Fibroblast of lung (primary cell): ENCODE measurements around the gene SYT17. TPM values are rescaled to one million over a fixed set of nuclear protein-coding genes. Genes with fewer than 3 reads are reported as not detected.

Experiments
- DNase-seq, 2 donors: peaks; one replicate each; pipeline versions ENCODE4 v3.0.0 to v3.0.0-alpha.2; 2010; ENCODE audit warnings: low read depth in 2 of 2
- H2AFZ ChIP-seq: 2 replicates; pipeline ENCODE4 v1.5.1; 2012; ENCODE audit warnings: low read length, control low read depth, inconsistent platforms
- H3K27ac ChIP-seq: 2 replicates; pipeline ENCODE4 v1.5.1; 2011; ENCODE audit warnings: low read length, control low read depth; ENCODE audit not compliant: insufficient read depth
- H3K27me3 ChIP-seq: 2 replicates; pipeline ENCODE4 v1.5.1; 2011; ENCODE audit warnings: mild to moderate bottlenecking, low read length; ENCODE audit not compliant: control insufficient read depth, insufficient read depth
- H3K36me3 ChIP-seq: 2 replicates; pipeline ENCODE4 v1.5.1; 2011; ENCODE audit warnings: low read length; ENCODE audit not compliant: control insufficient read depth, insufficient read depth
- H3K4me1 ChIP-seq: 2 replicates; pipeline ENCODE4 v1.5.1; 2011; ENCODE audit warnings: low read length; ENCODE audit not compliant: control insufficient read depth, insufficient read depth; ENCODE audit errors: extremely low read depth
- H3K4me2 ChIP-seq: 2 replicates; pipeline ENCODE4 v1.5.1; 2011; ENCODE audit warnings: low read length, control low read depth; ENCODE audit not compliant: insufficient read depth; ENCODE audit errors: extremely low read depth
- H3K4me3 ChIP-seq, 4 experiments: fragments of 200-600 bp in 1 of 4; sonication (generic) in 1 of 4; replicated peaks in 1 of 4; 2 replicates each; pipeline ENCODE4 v1.5.1; 2011 to 2016; ENCODE audit warnings: low read length in 4 of 4, low read depth in 3 of 4, mild to moderate bottlenecking in 3 of 4, control low read depth in 2 of 4, inconsistent platforms in 1 of 4, mixed read lengths in 1 of 4; ENCODE audit not compliant: insufficient read depth in 1 of 4; ENCODE audit errors: control extremely low read depth in 1 of 4
- H3K79me2 ChIP-seq: 2 replicates; pipeline ENCODE4 v1.5.1; 2012; ENCODE audit warnings: mild to moderate bottlenecking, low read length, inconsistent platforms; ENCODE audit not compliant: control insufficient read depth, insufficient read depth
- H3K9ac ChIP-seq: 2 replicates; pipeline ENCODE4 v1.5.1; 2011; ENCODE audit warnings: mild to moderate bottlenecking, low read length, control low read depth; ENCODE audit not compliant: insufficient read depth
- H3K9me3 ChIP-seq: 2 replicates; pipeline ENCODE4 v1.5.1; 2012; ENCODE audit warnings: low read depth, low read length; ENCODE audit not compliant: control insufficient read depth, insufficient read depth
- H4K20me1 ChIP-seq: 2 replicates; pipeline ENCODE4 v1.5.1; 2011; ENCODE audit warnings: low read length; ENCODE audit not compliant: control insufficient read depth, insufficient read depth; ENCODE audit errors: extremely low read depth
- CTCF ChIP-seq, 2 donors: IDR thresholded peaks in 1 of 2; conservative IDR thresholded peaks in 1 of 2; 1 replicate in 1 of 2; 2 replicates in 1 of 2; pipeline ENCODE4 v1.5.1; 2011 to 2012; ENCODE audit warnings: low read length in 2 of 2, control low read depth in 1 of 2, inconsistent platforms in 1 of 2, low read depth in 1 of 2, mild to moderate bottlenecking in 1 of 2
- EZH2 ChIP-seq: IDR thresholded peaks from 2 replicates; pipeline ENCODE4 v1.5.1; 2012; ENCODE audit warnings: low read length, control low read depth, mild to moderate bottlenecking; ENCODE audit errors: missing control alignments
- polyA plus RNA-seq, 2 donors: library from polyadenylated mRNA; depleted of rRNA in 1 of 2; stranded (reverse) in 1 of 2; unstranded in 1 of 2; fragments of >200 nt; gene quantifications; 2 replicates each; pipeline ENCODE4 v1.2.1, GENCODE V29; 2011 to 2012; ENCODE audit warnings: missing spikeins in 1 of 2
- total RNA-seq: library from RNA; depleted of rRNA; stranded (reverse); fragments of >200 nt; gene quantifications from 2 replicates; pipeline ENCODE4 v1.2.1, GENCODE V29; 2014

Gene SYT17
- total and polyA plus RNA-seq, 2 donors (not counting 1 experiment from before 2014, with no cell fraction given) = 0.33 TPM; not detected in 1

- no peaks in the 10 kb centered on the region for H3K79me2 ChIP-seq
- no peak for TF ChIP-seq CTCF (conservative IDR thresholded peaks at IDR 0.05 in 1 of 2, IDR thresholded peaks at IDR 0.05 in 1 of 2; ENCODE audit: low read depth in 1 of 2, low read length in 2 of 2)
- TF ChIP-seq EZH2 = no peak
- H3K9me3 ChIP-seq = no peaks in the 10 kb centered on the region
- no peaks in the 10 kb centered on the region for H4K20me1 ChIP-seq
- no peak overlapping the region for H3K4me2 ChIP-seq
- no peaks in the 10 kb centered on the region for H3K4me1 ChIP-seq
- H3K36me3 ChIP-seq = no peaks in the 10 kb centered on the region
- no peaks in the 10 kb centered on the region for H3K27me3 ChIP-seq
- H2AFZ ChIP-seq = no peak overlapping the region
- H3K9ac ChIP-seq = no peak overlapping the region
- no peak overlapping the region for H3K27ac ChIP-seq
- no peak for DNase-seq
- H3K4me3 ChIP-seq = no peak overlapping the region
These were observed 115.6 kb downstream of the SYT17 start for GRCh38 chr16:19283637-19284036.

- Histone ChIP-seq H3K4me2 (no peak overlapping the region), H3K36me3 (no peaks in the 10 kb centered on the region), H3K9me3 (no peaks in the 10 kb centered on the region), H3K4me1 (no peaks in the 10 kb centered on the region), H3K4me3 (no peak overlapping the region), H3K27ac (no peak overlapping the region), H3K27me3 (no peaks in the 10 kb centered on the region), H2AFZ (no peak overlapping the region), H3K79me2 (no peaks in the 10 kb centered on the region), H3K9ac (no peak overlapping the region), H4K20me1 (no peaks in the 10 kb centered on the region)
- no peak for TF ChIP-seq EZH2
- no peak for TF ChIP-seq CTCF (conservative IDR thresholded peaks at IDR 0.05 in 1 of 2, IDR thresholded peaks at IDR 0.05 in 1 of 2; ENCODE audit: low read depth in 1 of 2, low read length in 2 of 2)
- peak in 1 of 2 donors; percentile 8 for DNase-seq
These were observed 116.2 kb downstream of the SYT17 start for GRCh38 chr16:19284207-19284606.

- no peaks in the 10 kb centered on the region for H3K27me3 ChIP-seq
- DNase-seq = no peak
- no peaks in the 10 kb centered on the region for H3K79me2 ChIP-seq
- no peak for TF ChIP-seq EZH2
- TF ChIP-seq CTCF (conservative IDR thresholded peaks at IDR 0.05 in 1 of 2, IDR thresholded peaks at IDR 0.05 in 1 of 2; ENCODE audit: low read depth in 1 of 2, low read length in 2 of 2) = no peak
- no peaks in the 10 kb centered on the region for H3K9me3 ChIP-seq
- no peak within 1 kb of the TSS for H3K9ac ChIP-seq
- no peaks in the 10 kb centered on the region for H4K20me1 ChIP-seq
- no peak within 1 kb of the TSS for H3K4me2 ChIP-seq
- H3K4me1 ChIP-seq = no peaks in the 10 kb centered on the region
- no peak within 1 kb of the TSS for H3K27ac ChIP-seq
- H3K36me3 ChIP-seq = no peaks in the 10 kb centered on the region
- no peak within 1 kb of the TSS for H2AFZ ChIP-seq
- H3K4me3 ChIP-seq = no peak within 1 kb of the TSS
These were observed 117.4 kb downstream of the SYT17 start, which contains the start of gene CLEC19A for GRCh38 chr16:19285431-19285830. TSS of gene CLEC19A (plus strand) at chr16:19285731. CDS start at chr16:19285852, 121 bp downstream.
